ENCODE results near the gene SOX15.

- TF ChIP-seq CTCF (conservative IDR thresholded peaks at IDR 0.05; ENCODE audit: low read length) (no peak), EZH2phosphoT487 (IDR thresholded peaks at IDR 0.05; ENCODE audit: borderline replicate concordance, low read depth, low read length) (no peak)
These were observed 2.3 kb downstream of the SOX15 start for GRCh38 chr17:7587420-7588151.
